SK-N-SH (cell line): Measurements from ENCODE around the gene HERC4. TPM values are rescaled to one million over a fixed set of nuclear protein-coding genes. Genes with fewer than 3 reads are reported as not detected.

Experiments used
- CTCF ChIA-PET: fragments of 300-600, 350-600 bp; formaldehyde crosslinking; extraction: SDS; loops from one replicate; lab custom pipeline; 2021; lab: Yijun Ruan, JAX
- POLR2A ChIA-PET: fragments of 350-600 bp; sonication (Branson Sonifier 250); formaldehyde crosslinking; extraction: SDS; loops from one replicate; lab custom pipeline; 2020; ENCODE audit warnings: antibody characterized with exemption, inconsistent platforms; lab: Yijun Ruan, JAX
- DNase-seq: peaks from one replicate; pipeline ENCODE4 v3.0.0; 2012
- H2AFZ ChIP-seq: fragments of 200-600 bp; sonication (generic); 2 replicates; pipeline ENCODE4 v1.8.1; 2016; ENCODE audit warnings: antibody characterized with exemption, mild to moderate bottlenecking, low read depth
- H3F3A ChIP-seq: fragments of 200-600 bp; sonication (generic); replicated peaks from 2 replicates; pipeline ENCODE3; 2016; ENCODE audit warnings: antibody characterized with exemption, mild to moderate bottlenecking; ENCODE audit not compliant: insufficient read depth
- H3K27ac ChIP-seq, 2 experiments: fragments of 200-500 bp in 1 of 2; fragments of 200-600 bp in 1 of 2; sonication (Bioruptor generic) in 1 of 2; sonication (generic), shearing (Covaris generic) in 1 of 2; 2 replicates each; pipeline versions ENCODE4 v1.5.1 to v1.6.1; 2014 to 2016; ENCODE audit warnings: low read depth in 2 of 2, inconsistent platforms in 1 of 2, low read length in 1 of 2, mild to moderate bottlenecking in 1 of 2, mixed read lengths in 1 of 2
- H3K27me3 ChIP-seq: fragments of 200-600 bp; sonication (generic), shearing (Covaris generic); 2 replicates; pipeline ENCODE4 v1.6.1; 2016; ENCODE audit warnings: mixed run types; ENCODE audit not compliant: insufficient read depth
- H3K36me3 ChIP-seq, 2 experiments: fragments of 200-500 bp in 1 of 2; fragments of 200-600 bp in 1 of 2; sonication (Bioruptor generic) in 1 of 2; sonication (generic) in 1 of 2; replicated peaks in 1 of 2; 2 replicates each; pipeline versions ENCODE3 to v1.5.1; 2014 to 2016; ENCODE audit warnings: low read length in 1 of 2, mild to moderate bottlenecking in 1 of 2; ENCODE audit not compliant: insufficient read depth in 2 of 2, control insufficient read depth in 1 of 2
- H3K4me1 ChIP-seq, 2 experiments: fragments of 200-500 bp in 1 of 2; fragments of 200-600 bp in 1 of 2; sonication (Bioruptor generic) in 1 of 2; sonication (generic), shearing (Covaris generic) in 1 of 2; 2 replicates each; pipeline versions ENCODE4 v1.5.1 to v1.6.1; 2014 to 2016; ENCODE audit warnings: low read depth in 1 of 2, low read length in 1 of 2, mixed run types in 1 of 2; ENCODE audit not compliant: insufficient read depth in 2 of 2, control insufficient read depth in 1 of 2
- H3K4me2 ChIP-seq: fragments of 200-600 bp; sonication (generic), shearing (Covaris generic); 2 replicates; pipeline ENCODE4 v1.6.1; 2017; ENCODE audit warnings: mixed run types
- H3K4me3 ChIP-seq, 2 experiments: fragments of 200-500 bp in 1 of 2; fragments of 200-600 bp in 1 of 2; sonication (Bioruptor generic) in 1 of 2; sonication (generic), shearing (Covaris generic) in 1 of 2; 2 replicates each; pipeline versions ENCODE4 v1.5.1 to v1.8.1; 2014 to 2016; ENCODE audit warnings: low read depth in 2 of 2, inconsistent platforms in 1 of 2, low read length in 1 of 2, mild to moderate bottlenecking in 1 of 2, mixed read lengths in 1 of 2, moderate library complexity in 1 of 2
- H3K79me2 ChIP-seq: fragments of 200-600 bp; sonication (generic); 2 replicates; pipeline ENCODE4 v1.8.1; 2017; ENCODE audit warnings: mild to moderate bottlenecking; ENCODE audit not compliant: insufficient read depth
- H3K9ac ChIP-seq: fragments of 200-600 bp; sonication (generic); 2 replicates; pipeline ENCODE4 v1.6.1; 2017; ENCODE audit warnings: mixed run types
- H3K9me2 ChIP-seq: fragments of 200-600 bp; sonication (generic); 2 replicates; pipeline ENCODE4 v1.6.1; 2017; ENCODE audit warnings: mixed run types
- H3K9me3 ChIP-seq: fragments of 200-600 bp; sonication (generic); 2 replicates; pipeline ENCODE4 v1.6.1; 2017; ENCODE audit warnings: mixed run types, mild to moderate bottlenecking, moderate library complexity
- H4K20me1 ChIP-seq: fragments of 200-600 bp; sonication (generic); 2 replicates; pipeline ENCODE4 v1.6.1; 2017; ENCODE audit warnings: mild to moderate bottlenecking, mixed run types; ENCODE audit not compliant: insufficient read depth
- ELF1 ChIP-seq: IDR thresholded peaks from 2 replicates; pipeline ENCODE4 v1.4.0; 2012
- EZH2phosphoT487 ChIP-seq: fragments of 200-600 bp; sonication (generic); IDR thresholded peaks from 2 replicates; pipeline ENCODE4 v1.6.1; 2017; ENCODE audit warnings: low read depth, mixed run types, mild to moderate bottlenecking, antibody characterized with exemption, moderate library complexity, borderline replicate concordance
- FOXM1 ChIP-seq: IDR thresholded peaks from 2 replicates; pipeline ENCODE4 v1.4.0; 2012; ENCODE audit warnings: low read depth, mild to moderate bottlenecking
- JUND ChIP-seq: IDR thresholded peaks from 2 replicates; pipeline ENCODE4 v1.4.0; 2012
- MEF2A ChIP-seq: IDR thresholded peaks from 2 replicates; pipeline ENCODE4 v1.4.0; 2012; ENCODE audit warnings: low read depth, borderline replicate concordance
- MXI1 ChIP-seq: IDR thresholded peaks from 2 replicates; pipeline ENCODE4 v1.6.1; 2012; ENCODE audit warnings: mild to moderate bottlenecking, low read depth, low read length, improper control_type of control experiment
- NFIC ChIP-seq: IDR thresholded peaks from 2 replicates; pipeline ENCODE4 v1.4.0; 2012; ENCODE audit warnings: borderline replicate concordance
- POLR2AphosphoS5 ChIP-seq: IDR thresholded peaks from 2 replicates; pipeline ENCODE4 v1.6.1; 2012; ENCODE audit warnings: low read depth, low read length
- RFX5 ChIP-seq: IDR thresholded peaks from 2 replicates; pipeline ENCODE4 v1.6.1; 2012; ENCODE audit warnings: mild to moderate bottlenecking, improper control_type of control experiment, low read length
- SIN3A ChIP-seq: IDR thresholded peaks from 2 replicates; pipeline ENCODE4 v1.6.1; 2012; ENCODE audit warnings: low read depth, mild to moderate bottlenecking, low read length, moderate library complexity, borderline replicate concordance
- SMC3 ChIP-seq: IDR thresholded peaks from 2 replicates; pipeline ENCODE4 v1.6.1; 2012; ENCODE audit warnings: low read depth, low read length, improper control_type of control experiment
- TCF12 ChIP-seq: IDR thresholded peaks from 2 replicates; pipeline ENCODE4 v1.4.0; 2012
- TEAD4 ChIP-seq: IDR thresholded peaks from 2 replicates; pipeline ENCODE4 v1.4.0; 2012; ENCODE audit warnings: mild to moderate bottlenecking, borderline replicate concordance; ENCODE audit not compliant: insufficient read depth
- ZBTB33 ChIP-seq: IDR thresholded peaks from 2 replicates; pipeline ENCODE4 v1.4.0; 2012; ENCODE audit warnings: low read depth, borderline replicate concordance
- WGBS: methylation state at CpG from one replicate; pipeline ENCODE4 v1.1.6; 2017; ENCODE audit warnings: low lambda C conversion rate; 5-methylcytosine and 5-hydroxymethylcytosine counted together
- polyA plus RNA-seq, 3 experiments: library from polyadenylated mRNA; depleted of rRNA; stranded (reverse); fragments of >200 nt; gene quantifications; 2 replicates each; pipeline ENCODE4 v1.2.3, GENCODE V29; 2012
- TF ChIP-seq, protein P1 (sequence below): IDR thresholded peaks from 2 replicates; pipeline ENCODE4; 2012
- TF ChIP-seq, protein P2 (sequence below): IDR thresholded peaks from 2 replicates; pipeline ENCODE4 v1.4.0; 2012; ENCODE audit warnings: low read depth, borderline replicate concordance
- TF ChIP-seq, protein P3 (sequence below): fragments of 200-600 bp; sonication (generic); IDR thresholded peaks from 2 replicates; pipeline ENCODE4 v1.6.1; 2017; ENCODE audit warnings: antibody characterized with exemption, mild to moderate bottlenecking, moderate library complexity

HERC4 gene
- polyA plus RNA-seq, 1 of the 3 experiments (the other 2 are of a cell fraction): 16.2 TPM

DNA sequence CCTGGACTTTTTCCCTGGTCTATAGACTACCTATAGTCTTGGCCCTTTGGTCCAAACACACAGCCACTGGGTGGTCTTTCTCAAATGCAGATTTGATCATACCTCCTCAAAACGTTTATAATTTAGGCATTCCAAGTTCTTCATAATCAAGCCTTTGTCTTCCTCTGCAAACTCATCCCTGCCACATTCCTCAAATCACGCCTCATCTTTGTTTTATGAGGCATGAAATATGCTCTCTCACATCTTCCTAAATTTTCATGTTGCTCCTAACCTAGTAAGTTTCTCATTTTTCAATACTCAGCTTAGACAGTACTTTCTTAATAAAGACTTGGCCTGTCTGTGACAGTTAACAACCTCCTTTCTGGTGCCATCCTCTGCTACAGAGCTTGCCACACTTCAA lies 10.9 kb upstream of the HERC4 start:
- POLR2A ChIA-PET: no interaction called here
- no peak for DNase-seq
- H3K4me2 ChIP-seq: 0 out of 2 replicates have a peak overlapping the region, but pooled peaks have one; percentile 28
- peak overlapping the region in 1 of 2 experiments; percentile 57; a peak in 2 of 4 replicates for H3K27ac ChIP-seq
- no peaks in the 10 kb centered on the region for H3K9me3 ChIP-seq
- H3K4me1 ChIP-seq: peaks cover 0 to 32% of the 10 kb centered on the region in 2 experiments; a peak in 2 of 4 replicates
- 41% methylated on average over 2 of the region's 2 CpGs for WGBS
- TF ChIP-seq JUND: 0 out of 2 replicates have a peak, but pooled peaks have one; percentile 12
- no peak for TF ChIP-seq MEF2A
- TF ChIP-seq, protein P1, sequence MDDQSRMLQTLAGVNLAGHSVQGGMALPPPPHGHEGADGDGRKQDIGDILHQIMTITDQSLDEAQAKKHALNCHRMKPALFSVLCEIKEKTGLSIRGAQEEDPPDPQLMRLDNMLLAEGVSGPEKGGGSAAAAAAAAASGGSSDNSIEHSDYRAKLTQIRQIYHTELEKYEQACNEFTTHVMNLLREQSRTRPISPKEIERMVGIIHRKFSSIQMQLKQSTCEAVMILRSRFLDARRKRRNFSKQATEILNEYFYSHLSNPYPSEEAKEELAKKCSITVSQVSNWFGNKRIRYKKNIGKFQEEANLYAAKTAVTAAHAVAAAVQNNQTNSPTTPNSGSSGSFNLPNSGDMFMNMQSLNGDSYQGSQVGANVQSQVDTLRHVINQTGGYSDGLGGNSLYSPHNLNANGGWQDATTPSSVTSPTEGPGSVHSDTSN: peak; percentile 21; the same call in 1 of the 2 replicates
- TF ChIP-seq TCF12: 0 out of 2 replicates have a peak, but pooled peaks have one; percentile 4
- no peak for TF ChIP-seq FOXM1
- no peak for TF ChIP-seq SMC3
- TF ChIP-seq, protein P2, sequence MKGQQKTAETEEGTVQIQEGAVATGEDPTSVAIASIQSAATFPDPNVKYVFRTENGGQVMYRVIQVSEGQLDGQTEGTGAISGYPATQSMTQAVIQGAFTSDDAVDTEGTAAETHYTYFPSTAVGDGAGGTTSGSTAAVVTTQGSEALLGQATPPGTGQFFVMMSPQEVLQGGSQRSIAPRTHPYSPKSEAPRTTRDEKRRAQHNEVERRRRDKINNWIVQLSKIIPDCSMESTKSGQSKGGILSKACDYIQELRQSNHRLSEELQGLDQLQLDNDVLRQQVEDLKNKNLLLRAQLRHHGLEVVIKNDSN: no peak
- TF ChIP-seq POLR2AphosphoS5: no peak
- no peak for TF ChIP-seq TEAD4
- TF ChIP-seq, protein P3, sequence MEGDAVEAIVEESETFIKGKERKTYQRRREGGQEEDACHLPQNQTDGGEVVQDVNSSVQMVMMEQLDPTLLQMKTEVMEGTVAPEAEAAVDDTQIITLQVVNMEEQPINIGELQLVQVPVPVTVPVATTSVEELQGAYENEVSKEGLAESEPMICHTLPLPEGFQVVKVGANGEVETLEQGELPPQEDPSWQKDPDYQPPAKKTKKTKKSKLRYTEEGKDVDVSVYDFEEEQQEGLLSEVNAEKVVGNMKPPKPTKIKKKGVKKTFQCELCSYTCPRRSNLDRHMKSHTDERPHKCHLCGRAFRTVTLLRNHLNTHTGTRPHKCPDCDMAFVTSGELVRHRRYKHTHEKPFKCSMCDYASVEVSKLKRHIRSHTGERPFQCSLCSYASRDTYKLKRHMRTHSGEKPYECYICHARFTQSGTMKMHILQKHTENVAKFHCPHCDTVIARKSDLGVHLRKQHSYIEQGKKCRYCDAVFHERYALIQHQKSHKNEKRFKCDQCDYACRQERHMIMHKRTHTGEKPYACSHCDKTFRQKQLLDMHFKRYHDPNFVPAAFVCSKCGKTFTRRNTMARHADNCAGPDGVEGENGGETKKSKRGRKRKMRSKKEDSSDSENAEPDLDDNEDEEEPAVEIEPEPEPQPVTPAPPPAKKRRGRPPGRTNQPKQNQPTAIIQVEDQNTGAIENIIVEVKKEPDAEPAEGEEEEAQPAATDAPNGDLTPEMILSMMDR: no peak
- no peak for TF ChIP-seq MXI1
- TF ChIP-seq SIN3A: no peak
- TF ChIP-seq RFX5: no peak
- no peak for TF ChIP-seq ELF1
- TF ChIP-seq NFIC: no peak
- no peak for TF ChIP-seq ZBTB33
- TF ChIP-seq EZH2phosphoT487: no peak
- TF ChIP-seq, all 33 proteins: peak for 3
- no peaks in the 10 kb centered on the region for H3K27me3 ChIP-seq
- no peaks in the 10 kb centered on the region for H3K79me2 ChIP-seq
- H3K9me2 ChIP-seq: no peaks in the 10 kb centered on the region
- H3F3A ChIP-seq: peaks cover 10% of the 10 kb centered on the region
- no peaks in the 10 kb centered on the region for H4K20me1 ChIP-seq
- peak overlapping the region; percentile 17; the same call in 1 of the 2 replicates for H2AFZ ChIP-seq
- no peaks in the 10 kb centered on the region for H3K36me3 ChIP-seq
- no peak overlapping the region for H3K9ac ChIP-seq
- H3K4me3 ChIP-seq: no peak overlapping the region
- CTCF ChIA-PET: interaction anchor here (0.7 to 2.2 kb wide), 4 partner anchors 70 to 217 kb away, joined by 3 to 9 read pairs (median 4); no protein-coding TSS in a partner anchor
